GM13977 (cell line): Measurements from ENCODE around the gene ATP11C.
"Not testable (repeated sequence)": the region's sequence is repeated elsewhere in the genome, so short reads cannot be mapped to it uniquely, and the experiment has no call there.

Experiments
- DNase-seq: peaks from one replicate; pipeline ENCODE4 v3.0.0; 2012; ENCODE audit warnings: low spot score
- CTCF ChIP-seq: IDR thresholded peaks from 2 replicates; pipeline ENCODE4 v1.5.1; 2012; ENCODE audit warnings: mild to moderate bottlenecking, control low read depth; ENCODE audit not compliant: insufficient read depth; ENCODE audit errors: extremely low read depth, missing control alignments
- in situ Hi-C: fragments of 300-500 bp; cut with MboI; formaldehyde crosslinking; loops from one replicate; pipeline ENCODE4 v1.12.0; 2022; ENCODE audit warnings: low sequenced_read_pairs, low pct_unique_long_range_greater_than_20kb, mixed read lengths, inconsistent platforms; ENCODE audit not compliant: unreplicated experiment

Gene ATP11C

GRCh38 chrX:139862208-139862607, 70.6 kb downstream of the ATP11C start:
- TF ChIP-seq CTCF, result peak; percentile 7
- in situ Hi-C loops, result no loop called here
- no peak for DNase-seq

- in situ Hi-C loops, DNase-seq: not testable (repeated sequence)
These were observed 76.0 kb downstream of the ATP11C start for GRCh38 chrX:139856826-139857225.

- no peak for DNase-seq
- TF ChIP-seq CTCF, result no peak
These were observed 81.1 kb downstream of the ATP11C start for GRCh38 chrX:139851730-139852129.

GRCh38 chrX:139850968-139851367, 81.9 kb downstream of the ATP11C start:
- TF ChIP-seq CTCF, result no peak
- no peak for DNase-seq
- in situ Hi-C loops, result no loop called here

More at GRCh38 chrX:139851730-139852129, 81.1 kb downstream of the ATP11C start:
- in situ Hi-C loops, result no loop called here

GRCh38 chrX:139844884-139845283, 88.0 kb downstream of the ATP11C start:
- in situ Hi-C loops, result no loop called here
- TF ChIP-seq CTCF, result no peak
- no peak for DNase-seq

- TF ChIP-seq CTCF, result no peak
- in situ Hi-C loops, result no loop called here
- DNase-seq, result peak; percentile 12
These were observed 88.7 kb downstream of the ATP11C start for GRCh38 chrX:139844163-139844562.

- TF ChIP-seq CTCF, result no peak
- DNase-seq, result no peak
- in situ Hi-C loops, result no loop called here
These were observed 90.3 kb downstream of the ATP11C start for GRCh38 chrX:139842326-139843185.

GRCh38 chrX:139836335-139836734, 96.5 kb downstream of the ATP11C start:
- in situ Hi-C loops, DNase-seq: not testable (repeated sequence)
